HG03354 (cell line): ENCODE data around the gene CADM1.
A peak's percentile ranks its signal among the peaks of the same experiment; 100 is the strongest.

Source experiments
- ATAC-seq: cut with Tn5 transposase; IDR thresholded peaks from one replicate; pipeline ENCODE4 v1.9.1; 2021; ENCODE audit warnings: mild to moderate bottlenecking; ENCODE audit not compliant: unreplicated experiment, poor library complexity, severe bottlenecking

The CADM1 gene

GRCh38 chr11:115334932-115335788 is 169.1 kb downstream of the CADM1 start:
- ATAC-seq, result no peak

- ATAC-seq, result no peak
Measured at GRCh38 chr11:115333949-115334348, 170.3 kb downstream of the CADM1 start.

DNA sequence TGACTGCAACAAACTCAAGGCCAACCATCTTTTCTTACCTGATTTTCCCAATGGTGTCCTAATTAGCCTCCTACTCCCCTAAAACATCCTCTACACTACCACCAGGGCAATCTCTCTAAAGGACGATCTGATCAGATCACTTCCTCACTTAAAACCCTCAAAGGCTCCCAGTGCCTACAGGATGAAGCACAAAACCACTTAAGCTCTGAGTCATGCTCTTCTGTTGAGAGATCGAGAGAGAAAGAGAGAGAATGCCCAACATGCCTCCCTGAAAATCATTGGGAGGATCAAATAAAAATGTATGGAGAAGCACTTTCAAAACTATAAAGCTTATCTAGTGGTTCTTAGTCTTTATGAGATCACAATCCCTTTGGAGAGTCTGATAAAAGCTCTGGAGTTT is 171.1 kb downstream of the CADM1 start:
- ATAC-seq, result no peak

- ATAC-seq, result no peak
Measured at GRCh38 chr11:115330684-115331482, 173.3 kb downstream of the CADM1 start.

DNA sequence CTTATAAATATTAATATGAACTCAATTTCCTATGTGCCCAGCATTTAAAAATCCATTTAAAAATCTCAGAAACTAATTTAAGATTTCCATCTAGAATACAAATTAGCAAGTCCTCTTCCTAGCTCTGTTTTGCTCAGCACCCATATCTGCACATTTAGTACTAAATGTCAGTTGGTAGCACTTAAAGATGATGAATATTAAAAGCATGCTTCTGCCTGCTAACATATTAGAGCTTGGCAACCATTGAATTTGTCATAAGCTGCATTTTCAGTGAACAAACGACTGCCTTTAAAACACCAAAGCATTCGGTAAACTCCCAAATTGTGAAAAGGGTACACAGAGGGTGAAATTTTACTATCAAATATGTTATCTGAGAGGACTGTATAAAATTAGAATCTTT is 177.7 kb downstream of the CADM1 start:
- no peak for ATAC-seq

GRCh38 chr11:115325523-115325922 is 178.7 kb downstream of the CADM1 start:
- ATAC-seq, result no peak

DNA sequence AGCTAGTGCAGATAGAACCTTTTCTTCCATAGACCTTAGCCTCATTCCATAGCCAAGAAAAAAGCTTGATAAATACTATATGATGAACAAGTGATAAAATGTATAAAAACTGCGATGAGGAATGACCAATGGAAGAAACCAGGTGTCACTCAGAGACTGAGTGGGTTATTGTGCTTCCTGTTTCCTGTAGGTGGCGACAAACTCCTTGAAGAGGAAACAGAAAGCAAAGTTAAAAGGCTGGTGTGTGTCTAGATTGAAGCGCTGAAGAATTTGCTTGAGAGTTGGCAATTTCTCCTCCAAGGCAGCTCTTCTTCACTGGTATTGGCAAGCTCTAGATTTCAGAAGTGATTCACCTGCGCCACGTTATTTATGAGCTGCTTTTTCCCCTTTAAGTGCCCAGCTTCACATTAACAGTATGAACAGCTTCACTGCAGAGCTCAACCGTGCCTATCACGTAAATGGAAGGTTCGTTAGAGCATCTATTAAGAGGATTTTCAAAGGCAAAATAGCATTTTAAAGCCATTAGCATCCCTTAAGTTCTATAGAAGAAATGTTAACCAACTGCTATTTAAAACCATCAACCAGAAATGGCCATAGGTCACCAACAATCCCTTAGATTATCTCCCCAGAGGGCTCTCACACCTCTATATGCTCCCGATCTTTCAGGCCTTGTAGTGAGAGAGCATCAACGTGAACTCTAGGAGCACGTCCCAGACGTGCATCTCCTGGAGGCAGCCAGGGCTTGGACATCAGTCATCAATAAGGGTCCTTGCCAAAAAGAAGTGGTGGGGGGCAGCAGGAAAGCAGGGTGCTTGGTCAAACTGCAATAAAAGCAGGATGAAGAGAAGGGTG is 179.4 kb downstream of the CADM1 start:
- peak; percentile 91 for ATAC-seq

DNA sequence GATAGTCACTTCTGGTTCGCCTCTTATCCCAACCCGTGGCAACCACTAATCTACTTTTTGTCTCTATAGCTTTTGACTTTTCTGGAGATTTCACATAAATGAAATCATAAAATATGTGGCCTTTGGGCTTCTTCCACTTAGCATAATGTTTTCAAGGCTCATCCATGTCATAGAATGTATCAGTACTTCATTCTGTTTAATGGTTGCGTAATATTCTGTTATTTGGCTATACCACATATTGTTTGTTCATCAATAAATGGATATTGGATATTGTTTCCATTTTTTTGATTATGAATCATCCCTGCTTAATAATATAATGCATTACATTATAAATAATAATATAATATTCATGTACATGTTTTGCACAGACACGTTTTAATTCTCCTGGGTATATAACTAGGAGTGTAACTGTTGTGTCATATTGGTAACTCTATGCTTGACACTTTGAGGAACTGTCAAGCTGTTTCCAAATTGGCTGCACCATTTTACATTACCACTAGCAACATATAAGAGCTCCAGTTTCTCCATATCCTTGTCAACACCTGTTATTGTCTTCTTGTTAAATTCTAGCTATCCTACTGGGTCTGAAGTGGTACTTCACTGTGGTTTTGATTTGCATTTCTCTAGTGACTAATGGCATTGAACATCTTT is 181.5 kb downstream of the CADM1 start:
- ATAC-seq, result no peak

DNA sequence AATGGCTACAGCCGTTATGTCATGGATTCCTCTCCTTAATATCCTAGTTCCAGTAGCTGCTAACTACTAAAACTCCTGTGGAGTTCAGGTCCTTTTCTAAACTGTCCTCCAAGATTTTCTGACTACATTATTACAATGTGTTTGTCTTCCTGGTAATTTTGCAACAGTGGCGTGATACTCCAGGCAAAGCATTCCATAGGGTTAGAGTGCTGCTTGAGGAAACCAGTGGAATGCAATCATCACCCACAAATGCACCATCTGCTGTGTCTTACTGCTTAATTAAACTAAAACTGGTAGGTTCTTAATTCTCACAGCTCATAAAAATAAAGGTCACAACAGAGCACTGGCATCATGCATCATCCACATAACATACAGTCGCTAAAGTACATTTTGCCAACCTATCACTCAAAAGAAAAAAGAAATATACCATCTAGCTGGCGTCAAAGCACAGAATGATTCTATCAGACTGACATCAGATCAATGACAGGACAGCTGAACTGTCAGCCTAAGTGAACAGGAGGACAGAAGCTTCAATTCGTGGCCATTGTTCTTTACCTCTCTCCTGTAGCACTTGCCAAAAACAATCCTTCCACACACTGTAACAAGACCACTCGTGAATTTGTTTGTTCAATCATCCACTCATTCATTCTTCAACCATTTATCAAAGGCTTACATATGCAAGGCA is 182.5 kb downstream of the CADM1 start:
- no peak for ATAC-seq

DNA sequence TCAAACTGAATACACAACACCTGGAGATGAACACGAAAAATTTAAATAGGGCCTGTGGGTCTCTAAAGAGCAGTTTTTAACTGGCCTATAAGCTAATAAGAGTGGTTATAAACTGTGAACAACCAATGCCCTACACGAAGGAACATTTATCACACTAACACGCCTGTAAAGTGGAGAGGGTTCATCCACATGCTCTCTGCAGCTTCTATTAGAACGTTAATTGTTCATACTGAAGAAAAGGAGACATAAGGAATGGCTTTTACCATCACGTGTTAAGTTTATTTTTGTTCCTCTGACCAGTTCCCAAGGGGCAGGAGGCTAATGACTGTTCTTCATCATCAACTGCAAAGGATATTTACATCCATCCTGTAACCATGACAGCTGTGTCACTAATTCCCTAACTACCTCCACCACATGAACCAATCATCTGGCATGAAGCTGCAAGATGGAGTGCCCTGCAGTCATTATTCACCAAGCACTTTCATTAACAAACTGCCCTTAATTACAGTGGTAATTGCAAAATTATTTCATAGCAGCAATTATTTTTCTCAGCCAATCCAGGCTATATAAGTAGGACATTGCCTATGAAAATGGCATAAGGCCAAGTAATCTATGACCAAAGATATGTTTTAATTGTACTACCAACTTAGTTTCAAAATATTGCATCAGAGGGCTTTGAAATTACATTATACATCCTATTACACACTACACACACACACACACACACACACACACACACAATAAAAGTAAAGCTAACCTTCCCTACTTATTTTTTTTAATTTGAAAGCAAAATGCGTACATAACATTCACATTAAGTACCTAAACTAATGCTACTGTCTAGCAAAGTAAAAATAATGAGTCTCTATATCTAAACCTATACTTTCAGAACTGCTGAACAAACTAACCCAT is 186.7 kb downstream of the CADM1 start:
- no peak for ATAC-seq

DNA sequence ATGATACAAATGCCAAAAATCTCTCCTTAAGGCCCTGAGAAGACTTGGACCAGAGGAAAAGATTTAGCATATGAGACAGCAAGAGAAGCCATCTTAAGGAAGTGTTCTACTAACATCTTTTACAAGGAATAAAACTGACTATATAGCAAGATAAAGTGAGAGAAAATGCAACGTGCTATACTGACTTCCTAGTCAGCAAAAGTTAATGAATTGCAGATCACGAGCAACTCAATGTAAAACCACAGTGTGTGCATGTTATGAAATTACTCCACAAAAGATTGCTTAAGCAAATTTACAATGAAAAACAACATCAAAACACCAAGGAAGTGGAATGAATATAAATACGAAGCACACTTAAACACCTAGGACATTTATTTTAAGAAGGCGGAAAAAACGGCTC is 187.5 kb downstream of the CADM1 start:
- no peak for ATAC-seq

GRCh38 chr11:115314330-115314920 is 189.8 kb downstream of the CADM1 start:
- no peak for ATAC-seq

DNA sequence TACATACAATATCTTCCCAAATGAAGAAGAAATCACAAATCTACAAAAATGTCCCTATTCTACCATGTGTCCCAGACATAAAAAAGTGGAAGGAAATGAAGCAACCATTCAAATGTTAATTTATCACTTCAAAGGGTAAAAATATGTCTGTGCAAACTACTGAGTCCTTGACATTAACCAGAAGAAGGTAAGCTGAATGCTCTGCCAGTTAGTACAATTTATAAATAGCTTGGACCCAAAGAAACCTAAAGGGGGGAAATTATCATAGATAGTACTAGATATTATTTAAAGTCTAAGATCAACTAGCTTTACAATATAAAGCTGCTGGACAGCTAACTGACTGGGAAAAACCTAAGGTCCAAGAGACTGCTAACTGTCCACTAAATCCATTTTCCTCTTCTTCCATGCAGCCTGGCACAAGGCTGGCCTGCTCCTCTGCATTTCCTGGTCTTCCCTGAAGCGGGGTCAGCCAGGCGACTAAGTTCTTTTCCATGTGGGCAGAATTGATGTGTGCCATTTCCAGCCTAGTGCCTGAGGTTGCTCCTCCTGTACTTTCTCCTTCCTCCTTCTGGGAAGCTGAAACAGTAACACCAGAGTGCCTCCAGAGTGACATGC is 190.9 kb downstream of the CADM1 start:
- no peak for ATAC-seq

DNA sequence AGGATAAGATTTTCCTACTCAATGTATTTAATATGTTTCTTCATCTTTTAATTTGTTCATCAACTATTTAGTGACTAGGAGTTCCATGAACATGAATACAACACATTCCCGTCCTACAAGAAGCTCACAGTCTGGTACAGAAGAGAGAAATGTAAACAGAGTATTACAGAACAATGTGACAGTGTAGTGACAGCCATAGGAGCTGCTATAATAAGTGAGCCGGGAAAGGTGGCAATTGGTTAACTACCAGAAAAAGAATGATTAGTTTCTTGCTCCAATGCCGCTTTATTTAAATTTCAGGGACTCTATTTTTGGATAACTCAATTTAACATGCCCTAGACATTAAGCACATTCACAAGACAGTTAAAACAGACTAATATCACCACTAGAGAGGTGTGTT is 192.3 kb downstream of the CADM1 start:
- ATAC-seq, result no peak

DNA sequence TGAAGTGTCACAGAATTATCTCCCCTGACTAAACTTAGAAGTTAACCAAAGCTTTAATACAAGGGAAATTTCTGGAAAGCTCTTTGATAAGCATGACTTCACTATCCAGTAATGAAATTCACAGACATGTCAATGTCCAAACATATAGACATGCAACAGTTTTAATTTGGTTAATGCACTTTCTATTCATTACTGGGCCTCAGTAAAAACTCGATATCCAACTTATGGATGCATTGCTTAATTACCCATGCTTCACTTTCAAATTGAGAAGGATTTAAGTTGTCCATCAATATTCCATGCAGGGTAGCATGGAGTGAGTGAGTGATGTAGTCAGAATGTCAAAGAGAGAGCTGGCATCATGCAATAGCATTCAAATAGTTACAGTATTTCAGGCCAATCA is 197.5 kb downstream of the CADM1 start:
- ATAC-seq, result no peak

GRCh38 chr11:115304774-115305472 is 199.3 kb downstream of the CADM1 start:
- no peak for ATAC-seq
